Activated B cell treated with CpG ODN at 0.5 μM for 24 hours (primary cell): ENCODE data around the gene RAPGEF1. TPM values are rescaled to one million over a fixed set of nuclear protein-coding genes. Genes with fewer than 3 reads are reported as not detected.

ENCODE experiments used
- ATAC-seq: fragments of 200-7000 bp; cut with Tn5 transposase; one replicate; pipeline ENCODE4 v1.10.0; 2021; ENCODE audit warnings: low read depth, mild to moderate bottlenecking, moderate library complexity
- CTCF ChIA-PET: fragments of 350-600 bp; sonication (Branson Sonifier 250); formaldehyde crosslinking; loops from one replicate; lab custom pipeline; 2021; ENCODE audit warnings: antibody characterized with exemption; lab: Charles Lee
- POLR2A ChIA-PET: fragments of 350-600 bp; sonication (Branson Sonifier 250); formaldehyde crosslinking; loops from one replicate; lab custom pipeline; 2021; ENCODE audit warnings: antibody characterized with exemption; lab: Charles Lee
- DNase-seq: peaks from one replicate; pipeline ENCODE4 v3.0.0; 2022
- H3K27ac Mint-ChIP-seq: one replicate; pipeline ENCODE4 v1.8.0; 2020; ENCODE audit warnings: mixed read lengths
- H3K27me3 Mint-ChIP-seq: one replicate; pipeline ENCODE4 v1.8.0; 2021; ENCODE audit warnings: mixed read lengths
- H3K36me3 Mint-ChIP-seq: one replicate; pipeline ENCODE4 v1.8.0; 2021; ENCODE audit warnings: low read depth, mixed read lengths
- H3K4me1 Mint-ChIP-seq: one replicate; pipeline ENCODE4 v1.8.0; 2021; ENCODE audit warnings: mixed read lengths
- H3K4me3 Mint-ChIP-seq: one replicate; pipeline ENCODE4 v1.8.0; 2020; ENCODE audit warnings: mild to moderate bottlenecking, mixed read lengths
- H3K9me3 Mint-ChIP-seq: one replicate; pipeline ENCODE4 v1.8.0; 2020; ENCODE audit warnings: mixed read lengths
- intact Hi-C: fragments of 100-400 bp; cut with micrococcal nuclease; formaldehyde crosslinking; loops from one replicate; pipeline ENCODE4 v1.15.1; 2024
- total RNA-seq: library from RNA; stranded (reverse); gene quantifications from 2 replicates; pipeline ENCODE4 v1.2.3, GENCODE V29; 2022
- TF ChIP-seq, protein P1 (sequence below): fragments of 200-600 bp; IDR thresholded peaks from one replicate; pipeline ENCODE4 v1.8.0; 2022; ENCODE audit warnings: antibody characterized with exemption, mild to moderate bottlenecking

Gene RAPGEF1
- total RNA-seq, 1 donor from 2014 or later, result 318 TPM

DNA sequence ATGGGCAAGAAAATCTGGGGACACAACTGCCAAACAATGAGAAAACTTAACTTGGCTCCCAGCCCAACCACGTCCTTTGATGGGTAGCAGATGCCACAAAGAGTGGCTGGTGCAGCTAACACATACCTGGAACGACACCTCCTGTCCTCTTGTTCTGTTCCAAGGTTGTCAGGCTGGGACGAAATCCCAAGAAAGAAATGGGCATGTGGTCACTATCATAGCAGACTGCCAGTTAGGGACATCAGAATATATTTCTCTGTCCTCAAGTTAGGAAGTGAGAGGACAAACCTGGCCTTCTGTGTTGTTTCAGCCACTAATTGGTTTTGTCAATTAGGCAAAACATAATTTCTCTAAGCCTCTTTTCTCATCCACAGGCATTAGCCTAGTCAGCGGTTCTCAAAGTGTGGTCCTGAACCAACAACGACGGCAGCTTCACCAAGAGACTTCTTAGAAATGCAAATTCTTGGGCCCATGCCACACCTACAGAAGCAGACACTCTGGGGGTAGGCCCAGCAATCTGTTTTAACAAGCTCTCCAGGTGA, 63.4 kb downstream of the RAPGEF1 start:
- POLR2A ChIA-PET, result interaction anchor here (0.7 to 19.5 kb wide), 12 partner anchors 9 to 404 kb away, joined by 3 to 683 read pairs (median 14); partner anchors contain the start of gene RAPGEF1
- intact Hi-C loops, result no loop called here

DNA sequence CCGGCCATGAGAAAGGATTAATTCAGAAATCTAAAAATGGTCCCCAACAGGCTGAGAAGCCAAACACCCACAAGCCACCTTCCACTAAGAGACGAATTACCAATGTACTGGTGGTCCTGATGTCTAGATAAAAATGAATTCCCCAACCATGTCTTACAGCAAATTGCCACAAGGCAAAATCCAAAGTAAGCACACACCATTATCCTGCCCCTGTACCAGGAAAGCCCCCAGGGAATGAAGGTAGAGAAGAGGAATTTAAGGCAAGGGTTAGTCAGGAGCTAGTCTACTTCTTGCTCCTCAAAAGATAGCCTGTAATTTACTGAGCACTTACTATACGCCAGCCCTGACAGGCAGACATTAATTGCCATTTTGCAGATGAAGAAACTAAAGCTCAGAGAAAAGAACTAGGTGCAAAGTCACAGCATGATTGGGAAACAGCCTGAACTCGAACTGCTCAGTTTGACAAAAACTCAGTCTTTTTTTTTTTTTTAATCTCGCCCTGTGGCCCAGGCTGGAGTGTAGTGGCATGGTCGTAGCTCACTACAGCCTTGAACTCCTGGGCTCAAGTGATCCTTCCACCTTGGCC, 64.3 kb downstream of the RAPGEF1 start:
- CTCF ChIA-PET, result interaction anchor here (1.1 to 1.7 kb wide), 5 partner anchors 44 to 65 kb away, joined by 3 to 5 read pairs (median 3); no protein-coding TSS in a partner anchor
- Mint-ChIP-seq H3K4me1 (peaks cover 100% of the 10 kb centered on the region), H3K4me3 (peak overlapping the region; percentile 93), H3K27ac (peak overlapping the region; percentile 93), H3K27me3 (no peaks in the 10 kb centered on the region), H3K9me3 (no peaks in the 10 kb centered on the region), H3K36me3 (peaks cover 28% of the 10 kb centered on the region)
- DNase-seq, result no peak
- intact Hi-C loops, result no loop called here
- ATAC-seq, result no peak
- POLR2A ChIA-PET, result interaction anchor here (0.7 to 19.5 kb wide), 12 partner anchors 8 to 404 kb away, joined by 3 to 683 read pairs (median 8); partner anchors contain the start of gene RAPGEF1
- TF ChIP-seq, protein P1, sequence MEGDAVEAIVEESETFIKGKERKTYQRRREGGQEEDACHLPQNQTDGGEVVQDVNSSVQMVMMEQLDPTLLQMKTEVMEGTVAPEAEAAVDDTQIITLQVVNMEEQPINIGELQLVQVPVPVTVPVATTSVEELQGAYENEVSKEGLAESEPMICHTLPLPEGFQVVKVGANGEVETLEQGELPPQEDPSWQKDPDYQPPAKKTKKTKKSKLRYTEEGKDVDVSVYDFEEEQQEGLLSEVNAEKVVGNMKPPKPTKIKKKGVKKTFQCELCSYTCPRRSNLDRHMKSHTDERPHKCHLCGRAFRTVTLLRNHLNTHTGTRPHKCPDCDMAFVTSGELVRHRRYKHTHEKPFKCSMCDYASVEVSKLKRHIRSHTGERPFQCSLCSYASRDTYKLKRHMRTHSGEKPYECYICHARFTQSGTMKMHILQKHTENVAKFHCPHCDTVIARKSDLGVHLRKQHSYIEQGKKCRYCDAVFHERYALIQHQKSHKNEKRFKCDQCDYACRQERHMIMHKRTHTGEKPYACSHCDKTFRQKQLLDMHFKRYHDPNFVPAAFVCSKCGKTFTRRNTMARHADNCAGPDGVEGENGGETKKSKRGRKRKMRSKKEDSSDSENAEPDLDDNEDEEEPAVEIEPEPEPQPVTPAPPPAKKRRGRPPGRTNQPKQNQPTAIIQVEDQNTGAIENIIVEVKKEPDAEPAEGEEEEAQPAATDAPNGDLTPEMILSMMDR, result no peak

More for the DNA sequence above, 63.4 kb downstream of the RAPGEF1 start:
- CTCF ChIA-PET, result interaction anchor here (0.9 to 4.0 kb wide), 7 partner anchors 8 to 202 kb away, joined by 3 to 44 read pairs (median 7); no protein-coding TSS in a partner anchor
- peaks cover 100% of the 10 kb centered on the region for H3K4me1 Mint-ChIP-seq
- peak overlapping the region; percentile 93 for H3K4me3 Mint-ChIP-seq
- H3K9me3 Mint-ChIP-seq, result no peaks in the 10 kb centered on the region
- DNase-seq, result no peak
- H3K36me3 Mint-ChIP-seq, result peaks cover 28% of the 10 kb centered on the region
- H3K27me3 Mint-ChIP-seq, result no peaks in the 10 kb centered on the region
- peak; percentile 26 for ATAC-seq
- TF ChIP-seq, protein P1, result no peak
- peak overlapping the region; percentile 93 for H3K27ac Mint-ChIP-seq

DNA sequence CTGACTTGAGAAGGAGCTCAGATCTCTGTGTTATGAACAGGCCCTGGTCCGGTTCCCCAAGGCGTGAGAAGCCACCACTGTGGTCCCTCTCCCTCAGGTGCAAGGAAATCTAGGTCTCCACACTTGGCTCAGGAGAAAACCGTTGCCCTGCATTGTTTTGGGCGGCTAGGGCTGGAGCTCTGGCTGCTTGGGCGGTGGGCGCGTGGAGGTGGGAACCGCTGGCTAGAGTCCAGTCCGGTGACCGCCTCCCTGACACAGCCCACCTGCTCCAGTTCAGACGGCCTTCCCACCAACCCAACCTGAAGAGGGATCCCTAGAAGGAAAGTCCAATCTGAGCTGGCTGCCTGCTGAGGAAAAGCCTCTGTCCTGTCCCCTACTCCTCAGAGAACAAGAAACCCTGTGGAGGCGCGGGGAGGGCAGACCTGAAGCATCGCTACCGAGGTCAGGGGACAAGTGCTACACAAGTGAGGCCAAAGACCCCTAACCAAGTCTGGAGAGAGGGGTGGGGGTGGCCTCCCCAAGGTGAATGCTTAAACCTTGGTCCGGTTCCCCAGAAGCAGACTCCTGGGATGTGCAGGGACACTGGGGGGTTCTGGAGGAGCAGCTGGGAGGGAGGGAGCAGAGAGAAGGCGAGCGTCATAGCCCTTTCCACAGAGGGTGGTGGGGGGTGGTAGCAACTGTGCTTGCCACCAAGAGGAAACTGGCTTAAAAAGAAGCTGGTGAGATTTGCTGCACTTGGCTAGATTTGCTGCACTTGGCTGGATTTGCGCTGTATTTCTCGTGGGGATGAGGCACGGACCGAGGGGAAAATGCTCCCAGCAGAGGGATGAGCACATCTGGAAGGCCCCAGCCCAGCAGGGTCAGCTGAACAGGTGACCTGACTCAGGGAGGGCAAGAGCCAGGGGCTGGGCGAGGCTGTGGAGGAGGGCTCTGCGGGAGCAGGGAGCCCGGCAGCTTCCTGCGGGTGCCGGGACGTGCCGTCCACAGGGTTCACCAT, 65.2 kb downstream of the RAPGEF1 start:
- DNase-seq (no peak), ATAC-seq (peak; percentile 13)
- Mint-ChIP-seq H3K36me3 (peaks cover 32% of the 10 kb centered on the region), H3K4me3 (peak overlapping the region; percentile 93), H3K27me3 (no peaks in the 10 kb centered on the region), H3K4me1 (peaks cover 100% of the 10 kb centered on the region), H3K27ac (peak overlapping the region; percentile 93), H3K9me3 (no peaks in the 10 kb centered on the region)
- ChIA-PET CTCF (interaction anchor here (1.0 to 1.7 kb wide), 6 partner anchors 43 to 325 kb away, joined by 3 to 5 read pairs (median 3); no protein-coding TSS in a partner anchor), POLR2A (interaction anchor here (0.8 to 19.5 kb wide), 12 partner anchors 7 to 55 kb away, joined by 3 to 683 read pairs (median 4); partner anchors contain the start of gene RAPGEF1)
- intact Hi-C loops, result no loop called here
- TF ChIP-seq, protein P1, result no peak

DNA sequence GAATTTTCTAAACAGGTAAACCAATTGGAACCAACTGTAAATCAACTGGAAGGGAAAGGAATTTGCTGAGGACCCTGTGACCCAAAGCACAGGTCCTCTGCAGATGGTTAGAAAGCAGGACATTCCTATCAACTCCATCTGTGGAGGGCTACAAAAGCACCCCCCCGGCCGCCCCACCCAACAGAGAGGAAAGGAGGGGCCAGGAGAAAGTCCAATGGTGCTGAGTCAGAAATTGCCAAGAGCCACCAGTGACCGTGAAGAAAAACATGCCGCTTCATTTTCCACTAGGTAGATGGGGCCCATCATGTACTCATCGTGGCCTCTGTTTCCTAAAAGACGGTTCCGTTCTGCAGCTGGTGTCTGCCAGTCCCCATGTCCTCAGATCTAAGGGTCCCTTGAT, 66.3 kb downstream of the RAPGEF1 start:
- intact Hi-C loops, result no loop called here
- peak overlapping the region; percentile 93 for H3K4me3 Mint-ChIP-seq
- ATAC-seq, result no peak
- POLR2A ChIA-PET, result interaction anchor here (1.0 to 19.5 kb wide), 5 partner anchors 11 to 56 kb away, joined by 3 to 683 read pairs (median 63); partner anchors contain the start of gene RAPGEF1
- no peak for DNase-seq
- H3K4me1 Mint-ChIP-seq, result peaks cover 100% of the 10 kb centered on the region
- CTCF ChIA-PET, result interaction anchor here (1.0 to 1.7 kb wide), 2 partner anchors 67 to 324 kb away, joined by 3 to 5 read pairs; no protein-coding TSS in a partner anchor
- H3K27ac Mint-ChIP-seq, result peak overlapping the region; percentile 93
- TF ChIP-seq, protein P1, result no peak
- no peaks in the 10 kb centered on the region for H3K9me3 Mint-ChIP-seq
- no peaks in the 10 kb centered on the region for H3K27me3 Mint-ChIP-seq
- peaks cover 28% of the 10 kb centered on the region for H3K36me3 Mint-ChIP-seq
